ENCODE measurements around the gene RITA1. TPM values are rescaled to one million over a fixed set of nuclear protein-coding genes. Genes with fewer than 3 reads are reported as not detected.

Gene RITA1
- total and polyA plus RNA-seq, 2 donors (not counting 1 experiment from before 2014, with no cell fraction given), result 8.1 to 17.9 TPM

DNA sequence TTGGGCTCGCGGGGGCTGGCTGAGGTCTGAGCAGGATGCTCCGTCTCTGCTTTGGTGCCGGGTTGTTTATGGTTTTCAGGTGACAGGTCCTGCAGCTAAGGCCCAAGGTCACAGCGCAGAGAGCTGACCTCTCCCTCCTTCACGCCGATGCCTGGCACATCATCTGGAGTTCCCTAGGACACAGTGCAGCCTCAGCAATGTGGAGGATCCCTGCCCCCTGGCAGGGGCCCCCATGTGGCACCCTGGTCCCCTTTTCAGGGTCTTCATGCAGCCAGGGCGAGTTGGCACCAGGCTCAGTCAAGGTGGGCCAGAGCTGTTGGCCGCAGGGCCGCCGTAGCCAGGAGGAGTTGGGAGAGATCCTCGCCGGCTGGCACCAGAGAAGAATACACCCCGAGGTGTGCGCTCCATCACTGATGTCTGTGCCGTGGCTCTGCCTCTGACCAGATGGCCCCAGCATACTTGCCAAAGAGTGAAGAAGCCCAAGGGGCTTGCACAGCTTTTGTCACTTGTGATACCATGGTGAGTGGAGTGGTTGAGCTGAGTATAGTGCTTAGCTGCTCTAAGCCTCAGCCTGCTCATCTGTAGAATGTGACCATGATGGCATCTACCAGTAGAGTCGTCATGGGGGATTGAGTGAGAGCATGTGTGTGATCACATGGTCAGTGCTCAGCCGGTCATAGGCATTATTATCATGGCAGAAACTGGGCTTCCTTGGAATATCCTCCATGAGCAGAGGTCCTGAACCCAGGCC lies 46.7 kb downstream of the RITA1 start:
- H3K9me3 ChIP-seq (ENCODE audit: control extremely low read depth in 1 of 3, control insufficient read depth in 2 of 3, insufficient read depth in 1 of 3, low read length in 2 of 3), result peaks cover 0 to 2% (median 0%) of the 10 kb centered on the region in 3 donors
- intact Hi-C loops (cut with micrococcal nuclease), result no loop called here
- H3K27ac ChIP-seq (ENCODE audit: low read length in 2 of 2), result peak overlapping the region; percentile 54 to 73
- ATAC-seq (ENCODE audit: low read depth) (no peak), DNase-seq (no peak)
- peak overlapping the region; percentile 82 for H3K4me3 Mint-ChIP-seq
- H3K27me3 Mint-ChIP-seq, result no peaks in the 10 kb centered on the region
- no peak for TF ChIP-seq CTCF (IDR thresholded peaks at IDR 0.05)
- TF ChIP-seq EZH2 (IDR thresholded peaks at IDR 0.05; ENCODE audit: borderline replicate concordance, insufficient read depth, low read depth, low read length, poor library complexity, severe bottlenecking), result no peak
- peaks cover 59 to 68% of the 10 kb centered on the region in 2 donors for H3K4me1 ChIP-seq (ENCODE audit: control insufficient read depth in 2 of 2, insufficient read depth in 2 of 2, low read length in 2 of 2)
- no peaks in the 10 kb centered on the region for H3K27me3 ChIP-seq (replicated peaks in 1 of 4; ENCODE audit: control extremely low read depth in 1 of 4, control insufficient read depth in 3 of 4, insufficient read depth in 4 of 4, low read length in 3 of 4)
- peaks cover 76% of the 10 kb centered on the region for H3K4me1 Mint-ChIP-seq
- peak overlapping the region; percentile 47 for H2AFZ ChIP-seq (ENCODE audit: insufficient read depth, low read depth, low read length, poor library complexity, severe bottlenecking)
- WGBS (ENCODE audit: insufficient coverage), result 93% methylated on average over 18 of the region's 18 CpGs
- POLR2A ChIA-PET, result interaction anchor here (1.0 to 4.7 kb wide), 5 partner anchors 11 to 35 kb away, joined by 3 to 54 read pairs (median 17); partner anchors contain the start of gene TPCN1
- peak overlapping the region; percentile 17 for H3K9ac ChIP-seq (ENCODE audit: low read length)
- H3K79me2 ChIP-seq (ENCODE audit: control insufficient read depth, insufficient read depth, low read length), result peaks cover 41% of the 10 kb centered on the region
- H4K20me1 ChIP-seq (ENCODE audit: control insufficient read depth, insufficient read depth, low read length, poor library complexity, severe bottlenecking), result no peaks in the 10 kb centered on the region
- no peaks in the 10 kb centered on the region for H3K9me3 Mint-ChIP-seq (ENCODE audit: insufficient read depth)
- CTCF ChIA-PET, result interaction anchor here (0.7 to 7.3 kb wide), 17 partner anchors 10 to 239 kb away, joined by 3 to 96 read pairs (median 6); partner anchors contain the start of genes DDX54, RITA1 and TPCN1
- peak overlapping the region; percentile 87 for H3K27ac Mint-ChIP-seq
- peak overlapping the region; percentile 76 for H3K4me2 ChIP-seq (replicated peaks; ENCODE audit: low read depth, low read length, poor library complexity, severe bottlenecking)
- peaks cover 0 to 51% of the 10 kb centered on the region in 2 experiments for H3K36me3 ChIP-seq (replicated peaks in 1 of 2; ENCODE audit: control extremely low read depth in 1 of 2, control insufficient read depth in 1 of 2, extremely low read depth in 1 of 2, insufficient read depth in 2 of 2, low read length in 1 of 2)
- peak overlapping the region in 2 of 5 experiments; percentile 15 to 19 for H3K4me3 ChIP-seq (ENCODE audit: control extremely low read depth in 1 of 5, extremely low read depth in 1 of 5, insufficient read depth in 1 of 5, low read depth in 2 of 5, low read length in 4 of 5)
